IMR-90 (cell line): ENCODE results near the gene SPIN1.

Experiments
- BHLHE40 ChIP-seq: fragments of 150-350 bp; IDR thresholded peaks from 2 replicates; pipeline ENCODE4 v1.6.1; 2016; ENCODE audit warnings: mild to moderate bottlenecking, low read depth, low read length
- CEBPB ChIP-seq: IDR thresholded peaks from 2 replicates; pipeline ENCODE4 v1.6.1; 2012; ENCODE audit warnings: low read depth, low read length, improper control_type of control experiment
- CHD1 ChIP-seq: IDR thresholded peaks from 2 replicates; pipeline ENCODE4 v1.6.1; 2012; ENCODE audit warnings: low read depth, low read length, improper control_type of control experiment
- MAZ ChIP-seq: IDR thresholded peaks from 2 replicates; pipeline ENCODE4 v1.6.1; 2012; ENCODE audit warnings: low read depth, mild to moderate bottlenecking, low read length, improper control_type of control experiment, moderate library complexity, borderline replicate concordance
- MXI1 ChIP-seq: IDR thresholded peaks from 2 replicates; pipeline ENCODE4 v1.6.1; 2012; ENCODE audit warnings: low read depth, mild to moderate bottlenecking, low read length, moderate library complexity, borderline replicate concordance
- NFE2L2 ChIP-seq: fragments of 150-350 bp; IDR thresholded peaks from 2 replicates; pipeline ENCODE4 v1.6.1; 2016; ENCODE audit warnings: low read depth, mild to moderate bottlenecking, low read length
- POLR2A ChIP-seq: IDR thresholded peaks from 2 replicates; pipeline ENCODE4 v1.6.1; 2012; ENCODE audit warnings: mild to moderate bottlenecking, low read depth, low read length
- SMC3 ChIP-seq: fragments of 150-350 bp; IDR thresholded peaks from 2 replicates; pipeline ENCODE4 v1.6.1; 2016; ENCODE audit warnings: low read depth, mild to moderate bottlenecking, antibody characterized with exemption, low read length, moderate library complexity
- TF ChIP-seq, protein P1 (sequence below): conservative IDR thresholded peaks from 2 replicates; pipeline ENCODE4 v1.5.1; 2012; ENCODE audit warnings: mild to moderate bottlenecking, low read depth, low read length, improper control_type of control experiment
- TF ChIP-seq, protein P2 (sequence below): fragments of 150-350 bp; IDR thresholded peaks from 2 replicates; pipeline ENCODE4 v1.6.1; 2016; ENCODE audit warnings: low read depth, mild to moderate bottlenecking, low read length, moderate library complexity, borderline replicate concordance
- TF ChIP-seq, protein P3 (sequence below): fragments of 150-350 bp; IDR thresholded peaks from 2 replicates; pipeline ENCODE4 v1.6.1; 2017; ENCODE audit warnings: mild to moderate bottlenecking, antibody characterized with exemption, low read length, low read depth

DNA sequence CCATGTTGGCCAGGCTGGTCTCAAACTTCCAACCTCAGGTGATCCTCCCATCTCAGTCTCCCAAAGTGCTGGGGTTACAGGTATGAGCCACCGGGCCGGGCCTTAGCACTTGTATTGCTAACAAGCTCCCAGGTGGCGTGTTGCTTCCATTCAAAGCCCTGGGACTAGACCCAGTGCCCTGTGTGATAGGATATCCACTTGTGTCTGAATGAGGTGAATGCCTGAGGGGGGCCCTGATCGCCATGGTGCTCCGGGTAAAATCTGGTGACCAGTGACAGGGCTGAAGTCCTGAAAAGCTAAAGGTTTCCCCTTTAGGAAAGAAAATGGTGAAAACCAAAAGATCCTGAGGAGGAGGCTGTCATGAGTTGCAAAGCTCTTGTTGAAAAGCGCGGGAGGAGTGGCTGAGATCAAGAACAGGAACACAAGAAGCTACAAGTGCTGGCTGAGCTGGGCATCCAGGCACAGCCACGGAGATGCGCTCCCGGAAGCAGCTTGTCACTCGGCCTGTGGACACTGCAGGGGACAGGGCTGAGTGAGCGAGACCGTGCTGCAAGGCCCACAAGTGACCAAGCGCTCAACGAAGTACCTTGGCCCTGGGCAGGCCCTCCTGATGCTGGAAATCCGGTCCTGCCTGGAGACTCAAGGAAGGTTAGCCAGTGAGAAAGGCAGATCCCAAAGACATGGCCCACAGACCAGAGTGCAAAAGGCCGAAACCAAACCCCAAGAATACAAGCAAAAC is 106.9 kb downstream of the SPIN1 start:
- TF ChIP-seq, protein P1, sequence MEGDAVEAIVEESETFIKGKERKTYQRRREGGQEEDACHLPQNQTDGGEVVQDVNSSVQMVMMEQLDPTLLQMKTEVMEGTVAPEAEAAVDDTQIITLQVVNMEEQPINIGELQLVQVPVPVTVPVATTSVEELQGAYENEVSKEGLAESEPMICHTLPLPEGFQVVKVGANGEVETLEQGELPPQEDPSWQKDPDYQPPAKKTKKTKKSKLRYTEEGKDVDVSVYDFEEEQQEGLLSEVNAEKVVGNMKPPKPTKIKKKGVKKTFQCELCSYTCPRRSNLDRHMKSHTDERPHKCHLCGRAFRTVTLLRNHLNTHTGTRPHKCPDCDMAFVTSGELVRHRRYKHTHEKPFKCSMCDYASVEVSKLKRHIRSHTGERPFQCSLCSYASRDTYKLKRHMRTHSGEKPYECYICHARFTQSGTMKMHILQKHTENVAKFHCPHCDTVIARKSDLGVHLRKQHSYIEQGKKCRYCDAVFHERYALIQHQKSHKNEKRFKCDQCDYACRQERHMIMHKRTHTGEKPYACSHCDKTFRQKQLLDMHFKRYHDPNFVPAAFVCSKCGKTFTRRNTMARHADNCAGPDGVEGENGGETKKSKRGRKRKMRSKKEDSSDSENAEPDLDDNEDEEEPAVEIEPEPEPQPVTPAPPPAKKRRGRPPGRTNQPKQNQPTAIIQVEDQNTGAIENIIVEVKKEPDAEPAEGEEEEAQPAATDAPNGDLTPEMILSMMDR = no peak
- TF ChIP-seq BHLHE40 = no peak
- TF ChIP-seq CHD1 = no peak
- TF ChIP-seq POLR2A = no peak
- TF ChIP-seq, protein P2, sequence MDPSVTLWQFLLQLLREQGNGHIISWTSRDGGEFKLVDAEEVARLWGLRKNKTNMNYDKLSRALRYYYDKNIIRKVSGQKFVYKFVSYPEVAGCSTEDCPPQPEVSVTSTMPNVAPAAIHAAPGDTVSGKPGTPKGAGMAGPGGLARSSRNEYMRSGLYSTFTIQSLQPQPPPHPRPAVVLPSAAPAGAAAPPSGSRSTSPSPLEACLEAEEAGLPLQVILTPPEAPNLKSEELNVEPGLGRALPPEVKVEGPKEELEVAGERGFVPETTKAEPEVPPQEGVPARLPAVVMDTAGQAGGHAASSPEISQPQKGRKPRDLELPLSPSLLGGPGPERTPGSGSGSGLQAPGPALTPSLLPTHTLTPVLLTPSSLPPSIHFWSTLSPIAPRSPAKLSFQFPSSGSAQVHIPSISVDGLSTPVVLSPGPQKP = no peak
- no peak for TF ChIP-seq SMC3
- TF ChIP-seq, protein P3, sequence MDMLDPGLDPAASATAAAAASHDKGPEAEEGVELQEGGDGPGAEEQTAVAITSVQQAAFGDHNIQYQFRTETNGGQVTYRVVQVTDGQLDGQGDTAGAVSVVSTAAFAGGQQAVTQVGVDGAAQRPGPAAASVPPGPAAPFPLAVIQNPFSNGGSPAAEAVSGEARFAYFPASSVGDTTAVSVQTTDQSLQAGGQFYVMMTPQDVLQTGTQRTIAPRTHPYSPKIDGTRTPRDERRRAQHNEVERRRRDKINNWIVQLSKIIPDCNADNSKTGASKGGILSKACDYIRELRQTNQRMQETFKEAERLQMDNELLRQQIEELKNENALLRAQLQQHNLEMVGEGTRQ = no peak
- TF ChIP-seq CEBPB = no peak
- no peak for TF ChIP-seq NFE2L2
- TF ChIP-seq MAZ = no peak
- TF ChIP-seq MXI1 = no peak
